GM18951 (cell line): ENCODE results near the gene UBE2E1.

Source experiments
- POLR2A ChIP-seq: IDR thresholded peaks from 4 replicates; pipeline ENCODE4 v1.6.1; 2011; ENCODE audit warnings: mild to moderate bottlenecking; ENCODE audit not compliant: insufficient read length, insufficient read depth; ENCODE audit errors: extremely low read depth
- in situ Hi-C: fragments of 300-500 bp; cut with MboI; formaldehyde crosslinking; loops from one replicate; pipeline ENCODE4 v1.12.0; 2022; ENCODE audit warnings: low sequenced_read_pairs, mixed read lengths, inconsistent platforms; ENCODE audit not compliant: unreplicated experiment

Gene UBE2E1

DNA sequence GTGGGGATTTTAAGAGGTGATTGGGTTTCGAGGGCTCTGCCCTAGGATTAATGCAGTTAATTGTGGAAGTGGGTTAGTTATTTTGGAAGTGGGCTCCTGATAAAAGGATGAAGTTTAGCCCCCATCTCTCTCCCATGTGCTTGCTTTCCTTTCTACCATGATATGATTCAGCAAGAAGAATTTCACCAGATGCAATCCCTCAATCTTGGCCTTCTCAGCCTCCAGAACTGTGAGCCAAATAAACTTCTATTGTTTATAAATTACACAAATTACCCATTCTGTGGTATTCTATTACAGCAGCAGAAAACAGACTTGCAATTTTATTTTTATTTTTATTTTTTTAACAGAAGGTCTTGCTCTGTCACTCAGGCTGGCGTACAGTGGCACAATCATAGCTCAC, 27.3 kb upstream of the UBE2E1 start:
- TF ChIP-seq POLR2A = no peak
- in situ Hi-C loops = no loop called here

DNA sequence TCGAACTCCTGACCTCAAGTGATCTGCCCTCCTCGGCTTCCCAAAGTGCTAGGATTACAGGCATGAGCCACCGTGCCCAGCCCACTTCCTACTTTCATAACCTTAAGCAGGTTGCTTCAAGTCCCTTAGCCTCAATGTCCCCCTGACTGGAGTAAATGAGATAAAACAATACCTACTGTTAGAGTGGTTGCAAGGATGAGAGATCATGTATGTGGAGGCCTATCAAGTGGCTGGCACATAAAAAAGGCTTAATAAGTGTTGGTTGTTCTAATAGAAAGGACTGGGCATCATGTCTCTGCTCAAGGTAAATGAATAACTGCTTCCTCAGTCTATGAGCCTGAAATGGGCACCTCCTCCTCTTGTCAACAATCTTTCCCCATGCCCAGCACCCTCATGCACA, 25.9 kb upstream of the UBE2E1 start:
- no peak for TF ChIP-seq POLR2A
- in situ Hi-C loops = no loop called here

DNA sequence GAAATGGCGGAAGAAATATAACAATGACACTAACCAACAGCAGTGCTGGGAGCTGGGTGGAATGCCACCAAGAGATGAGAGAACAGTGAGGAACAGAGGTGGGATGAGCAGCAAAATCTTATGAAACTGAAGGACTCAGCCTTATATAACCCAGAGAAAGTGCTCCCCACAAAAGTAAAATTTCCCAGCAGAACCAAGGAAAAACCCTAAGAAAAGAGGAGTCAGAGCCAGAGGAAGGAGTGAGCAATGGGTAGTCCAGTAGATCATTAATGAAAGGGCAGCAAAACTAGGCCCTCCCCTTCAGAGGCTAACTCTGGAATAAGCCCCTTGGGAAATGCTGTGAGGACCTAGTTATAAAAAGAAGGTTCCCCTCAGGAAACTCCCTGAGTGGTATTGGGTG, 24.7 kb upstream of the UBE2E1 start:
- TF ChIP-seq POLR2A = no peak
- in situ Hi-C loops = no loop called here

DNA sequence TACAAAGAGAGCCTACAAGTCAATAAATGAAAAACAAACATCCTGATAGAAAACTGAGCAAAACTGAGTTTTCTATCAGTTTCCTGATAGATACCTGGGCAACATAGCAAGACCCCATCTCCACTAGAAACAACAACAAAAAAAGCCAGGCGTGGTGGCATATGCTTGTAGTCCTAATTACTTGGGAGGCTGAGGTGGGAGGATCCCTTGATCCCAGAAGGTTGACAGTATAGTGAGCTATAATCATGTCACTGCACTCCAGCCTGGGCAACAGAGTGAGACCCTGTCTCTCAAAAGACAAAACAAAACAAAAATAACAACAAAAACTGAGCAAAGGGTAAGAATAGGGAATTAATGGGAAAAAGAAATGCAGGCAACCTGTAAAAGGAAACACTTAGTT, 23.9 kb upstream of the UBE2E1 start:
- in situ Hi-C loops = no loop called here
- no peak for TF ChIP-seq POLR2A

DNA sequence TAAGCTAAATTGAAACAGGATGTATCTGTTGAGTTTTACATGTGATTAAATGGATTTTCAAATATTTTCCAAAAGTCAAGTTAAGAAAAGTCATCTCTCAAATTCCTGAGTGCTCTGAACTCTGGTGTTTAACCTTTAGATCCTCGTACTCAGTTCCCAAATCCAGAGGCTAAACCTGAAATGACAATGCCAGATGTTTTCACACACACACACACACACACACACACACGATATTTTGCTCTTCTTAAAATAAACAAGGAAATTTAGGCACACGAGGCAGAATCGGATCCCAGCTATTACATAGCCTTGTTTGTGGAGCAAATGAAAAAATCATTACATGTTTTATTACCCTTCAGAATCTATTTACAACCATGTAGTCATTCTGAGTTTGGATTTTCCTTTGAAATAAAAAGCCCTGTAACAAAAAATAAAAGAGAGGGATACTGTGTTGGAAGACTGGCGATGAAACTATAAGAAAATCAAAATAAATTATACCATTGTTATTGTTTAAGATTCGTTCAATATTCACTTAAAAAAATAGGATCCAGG, 20.6 kb upstream of the UBE2E1 start:
- in situ Hi-C loops = no loop called here
- TF ChIP-seq POLR2A = no peak

DNA sequence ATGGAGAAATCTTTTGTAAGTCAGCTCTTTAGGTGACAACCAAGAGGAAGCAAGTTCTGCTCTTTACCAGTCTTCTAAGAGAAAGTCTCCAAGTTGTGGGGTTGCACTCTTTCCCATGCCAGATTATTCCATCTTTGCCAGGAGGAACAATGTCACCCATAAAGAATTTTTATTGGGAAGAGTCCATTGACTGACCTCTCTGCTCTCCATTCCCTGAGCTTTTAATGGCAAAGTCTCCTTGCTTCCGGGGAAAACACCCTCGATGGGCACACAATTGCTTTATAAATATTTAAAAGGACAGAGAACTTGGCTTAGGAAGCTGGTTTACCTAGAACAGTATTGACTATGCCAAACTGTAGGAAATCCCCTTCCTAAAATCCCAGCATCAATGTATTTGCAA, 19.9 kb upstream of the UBE2E1 start:
- no peak for TF ChIP-seq POLR2A
- in situ Hi-C loops = no loop called here

DNA sequence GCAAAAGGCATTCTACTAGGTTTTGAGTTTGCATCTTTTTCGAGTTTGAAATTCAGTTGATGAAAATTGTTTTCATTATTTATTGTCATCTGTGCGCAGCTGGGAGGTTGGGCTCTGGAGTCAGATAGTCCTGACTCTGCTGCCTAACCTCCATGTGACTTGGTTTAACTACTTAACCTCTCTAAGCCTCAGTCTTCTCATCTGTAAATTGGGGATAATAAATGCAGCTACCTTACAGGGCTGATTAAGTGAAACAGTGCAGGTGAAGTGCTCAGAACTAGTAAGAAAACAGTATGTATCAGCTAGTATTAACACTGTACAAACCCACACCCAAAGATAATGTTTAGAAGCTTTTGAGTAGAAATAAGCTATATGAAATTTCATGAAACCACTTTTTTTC, 14.1 kb upstream of the UBE2E1 start:
- in situ Hi-C loops = no loop called here
- TF ChIP-seq POLR2A = no peak

DNA sequence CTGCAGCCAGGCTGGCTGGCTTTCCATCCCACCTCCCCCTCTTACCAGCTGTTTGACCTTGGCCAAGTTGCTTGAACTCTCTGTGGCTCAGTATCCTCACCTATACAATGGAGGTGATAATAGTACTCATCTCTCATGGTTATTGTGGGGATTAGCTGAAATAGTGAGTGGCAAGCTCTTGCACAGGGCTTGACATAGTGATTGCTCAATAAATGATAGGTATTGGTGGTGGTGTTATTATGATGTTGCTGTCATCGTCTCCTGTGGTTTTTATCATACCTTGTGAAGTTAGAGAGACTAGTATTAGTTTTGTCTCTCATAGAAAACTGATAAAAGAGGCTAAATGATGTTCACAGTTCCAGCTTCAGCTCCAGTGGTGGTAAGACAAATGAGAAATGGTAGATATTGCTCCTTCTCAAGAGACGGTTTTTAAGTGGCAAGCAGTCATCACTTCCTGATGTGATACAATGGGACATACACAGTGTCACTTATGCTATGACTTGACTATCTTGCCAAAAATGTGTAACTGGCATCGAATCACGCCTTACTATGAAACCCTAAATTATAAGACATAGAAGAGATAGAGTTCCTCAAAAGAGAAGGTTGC, 12.1 kb upstream of the UBE2E1 start:
- in situ Hi-C loops = no loop called here
- TF ChIP-seq POLR2A = no peak

DNA sequence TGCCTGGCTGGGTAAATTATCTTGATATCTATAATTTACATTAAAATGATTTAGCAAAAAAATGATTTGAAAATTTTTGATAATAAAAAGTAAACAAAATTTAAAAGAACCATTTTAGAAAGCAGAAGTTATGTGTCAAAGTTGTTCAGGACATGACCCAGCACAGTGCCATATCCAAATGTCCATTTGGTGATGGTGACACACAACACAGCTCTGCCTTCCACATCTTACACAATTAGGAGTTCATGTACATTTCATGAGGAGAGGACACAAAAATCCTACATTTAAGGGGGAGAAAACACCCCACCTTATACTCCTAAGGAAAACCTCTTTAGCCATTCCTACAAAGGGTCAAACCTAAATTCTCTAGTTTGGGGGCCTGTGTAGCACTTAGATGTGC, 10.7 kb upstream of the UBE2E1 start:
- in situ Hi-C loops = no loop called here

DNA sequence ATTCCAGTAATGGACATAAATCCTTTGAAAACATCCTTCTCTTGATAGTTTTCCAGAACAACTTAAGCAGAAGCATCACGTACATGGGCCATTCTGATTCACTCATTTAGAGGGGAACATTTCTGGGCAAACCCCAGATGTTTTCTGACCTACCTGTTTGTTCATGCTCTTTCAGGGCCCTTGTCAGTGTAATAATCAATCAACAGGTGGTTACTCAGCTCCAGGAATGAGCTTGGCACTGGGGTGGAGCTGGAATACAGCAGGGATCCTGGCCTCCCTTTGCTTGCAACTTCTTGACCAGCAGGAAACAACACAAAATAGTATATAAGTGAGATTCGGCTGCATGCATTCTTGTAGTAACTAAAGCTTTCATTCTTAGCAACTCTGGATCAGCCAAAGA, 9.2 kb upstream of the UBE2E1 start:
- in situ Hi-C loops = no loop called here
- no peak for TF ChIP-seq POLR2A

More for the DNA sequence above, 10.7 kb upstream of the UBE2E1 start:
- no peak for TF ChIP-seq POLR2A

DNA sequence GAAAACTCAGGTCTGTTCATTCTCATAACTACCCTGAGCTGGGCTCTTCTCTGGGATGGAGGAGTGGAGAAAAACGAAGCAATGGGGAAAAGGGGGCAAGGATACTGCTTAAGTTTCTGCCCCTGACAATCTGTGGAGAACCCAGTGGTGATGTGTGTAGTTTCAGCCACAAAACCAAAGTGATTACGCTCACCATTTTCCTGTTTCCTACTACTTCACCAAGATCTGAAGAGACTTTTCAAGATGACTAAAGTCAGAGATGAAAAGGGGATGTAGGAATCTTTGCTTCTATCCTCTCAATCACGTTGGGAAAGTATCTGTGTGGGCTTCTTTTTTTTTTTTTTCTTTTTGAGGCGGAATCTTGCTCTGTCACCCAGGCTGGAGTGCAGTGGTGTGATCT, 8.3 kb upstream of the UBE2E1 start:
- in situ Hi-C loops = no loop called here
- no peak for TF ChIP-seq POLR2A

DNA sequence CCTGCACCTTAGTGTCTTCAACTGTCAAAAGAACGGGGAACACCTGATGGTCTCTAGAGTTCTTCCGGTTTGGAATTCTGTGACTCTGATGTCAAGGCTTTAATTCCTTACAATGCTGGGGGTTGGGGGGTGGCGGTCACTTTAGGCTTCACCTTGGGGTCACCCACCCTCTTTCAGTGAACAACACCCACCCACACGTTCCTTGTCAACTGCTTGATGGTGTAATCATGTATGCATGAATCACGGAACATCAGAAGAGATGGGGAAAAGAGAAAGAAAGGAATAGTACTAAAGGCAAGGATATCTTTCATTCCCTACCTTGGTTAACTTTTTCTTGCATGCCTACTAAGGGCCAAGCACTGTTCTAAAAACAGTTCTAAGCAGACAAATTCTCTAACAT, 7.3 kb upstream of the UBE2E1 start:
- TF ChIP-seq POLR2A = no peak
- in situ Hi-C loops = no loop called here

DNA sequence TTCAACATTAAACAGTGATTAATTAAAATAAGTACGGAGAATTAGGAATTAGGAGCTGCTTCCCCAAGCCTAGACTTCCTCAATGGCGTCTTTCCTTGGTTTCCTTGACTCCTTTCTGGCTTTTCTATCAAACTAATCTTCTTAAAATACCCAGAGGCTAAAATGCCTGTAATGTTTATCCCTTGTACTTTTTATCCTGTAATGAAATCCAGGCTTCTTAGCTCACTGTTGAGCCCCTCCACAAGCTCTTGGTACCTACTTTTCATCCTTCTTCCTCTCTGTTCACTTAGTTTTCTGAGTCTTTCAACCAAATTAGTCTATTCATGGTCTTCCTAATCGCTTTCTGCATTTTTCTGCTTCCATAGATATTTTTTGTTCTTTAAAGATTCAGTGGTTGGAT, 6.9 kb upstream of the UBE2E1 start:
- in situ Hi-C loops = no loop called here
- no peak for TF ChIP-seq POLR2A

DNA sequence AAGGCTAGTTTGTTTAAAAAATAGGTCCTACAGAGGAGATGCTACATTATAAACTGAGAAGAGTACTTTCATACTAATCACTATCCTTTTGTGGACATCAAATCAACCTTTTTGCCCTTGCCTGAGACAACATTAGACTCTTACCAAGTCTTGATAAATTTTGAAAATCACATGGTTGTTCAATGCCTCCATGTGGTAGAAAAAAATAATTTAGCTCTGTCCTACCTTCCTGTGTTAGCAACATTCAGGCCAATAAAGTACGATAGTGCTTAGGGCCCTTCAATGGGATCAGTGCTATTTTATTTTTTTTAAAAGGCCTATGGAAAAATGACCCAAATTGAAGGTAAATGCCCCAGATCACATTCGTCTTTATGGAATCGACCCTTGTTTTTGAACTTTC, 5.0 kb upstream of the UBE2E1 start:
- in situ Hi-C loops = no loop called here
- TF ChIP-seq POLR2A = no peak
